Activated naive CD4-positive, alpha-beta T cell treated with anti-CD3 and anti-CD28 coated beads, Interleukin-2, amount 50 U/mL, for 24 hours (primary cell): ENCODE results near the gene GCNT2.
"Not testable (repeated sequence)": the region's sequence is repeated elsewhere in the genome, so short reads cannot be mapped to it uniquely, and the experiment has no call there.

Experiments
- H3K27ac Mint-ChIP-seq: one replicate; pipeline ENCODE4 v1.8.0; 2021; ENCODE audit warnings: mild to moderate bottlenecking, mixed read lengths
- H3K27me3 Mint-ChIP-seq: one replicate; pipeline ENCODE4 v1.8.0; 2021; ENCODE audit warnings: mixed read lengths
- H3K36me3 Mint-ChIP-seq: one replicate; pipeline ENCODE4 v1.8.0; 2021; ENCODE audit warnings: mixed read lengths
- H3K4me1 Mint-ChIP-seq: one replicate; pipeline ENCODE4 v1.8.0; 2021; ENCODE audit warnings: mixed read lengths
- H3K4me3 Mint-ChIP-seq: one replicate; pipeline ENCODE4 v1.8.0; 2021; ENCODE audit warnings: mild to moderate bottlenecking, mixed read lengths
- H3K9me3 Mint-ChIP-seq: one replicate; pipeline ENCODE4 v1.8.0; 2021; ENCODE audit warnings: mixed read lengths

Gene GCNT2

DNA sequence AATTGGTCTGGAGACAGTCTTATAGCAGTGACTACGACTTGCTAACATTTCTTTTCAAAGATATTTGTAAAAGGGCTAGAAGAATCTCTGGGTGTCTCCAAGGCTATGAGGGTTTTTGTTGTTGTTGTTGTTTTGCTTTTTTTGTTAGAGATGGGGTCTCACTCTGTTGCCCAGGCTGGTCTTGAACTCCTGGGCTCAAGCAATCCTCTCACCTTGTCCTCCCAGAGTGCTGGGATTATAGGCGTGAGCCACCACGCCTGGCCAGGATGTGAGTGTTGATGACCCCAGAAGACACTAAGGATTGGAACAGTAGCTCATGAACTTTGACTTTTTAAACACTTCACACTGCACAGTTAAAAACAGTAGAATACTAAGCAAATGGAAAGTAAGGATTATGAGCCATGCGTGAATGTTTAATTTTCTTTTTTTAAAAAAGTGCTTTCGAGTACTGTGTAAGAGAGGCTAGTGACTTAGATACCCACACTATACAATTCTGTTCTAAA lies 76.4 kb downstream of the GCNT2 start:
- no peak overlapping the region for H3K4me3 Mint-ChIP-seq
- no peak overlapping the region for H3K27ac Mint-ChIP-seq
- no peaks in the 10 kb centered on the region for H3K27me3 Mint-ChIP-seq
- H3K36me3 Mint-ChIP-seq = peaks cover 2% of the 10 kb centered on the region
- H3K9me3 Mint-ChIP-seq = no peaks in the 10 kb centered on the region
- no peaks in the 10 kb centered on the region for H3K4me1 Mint-ChIP-seq

DNA sequence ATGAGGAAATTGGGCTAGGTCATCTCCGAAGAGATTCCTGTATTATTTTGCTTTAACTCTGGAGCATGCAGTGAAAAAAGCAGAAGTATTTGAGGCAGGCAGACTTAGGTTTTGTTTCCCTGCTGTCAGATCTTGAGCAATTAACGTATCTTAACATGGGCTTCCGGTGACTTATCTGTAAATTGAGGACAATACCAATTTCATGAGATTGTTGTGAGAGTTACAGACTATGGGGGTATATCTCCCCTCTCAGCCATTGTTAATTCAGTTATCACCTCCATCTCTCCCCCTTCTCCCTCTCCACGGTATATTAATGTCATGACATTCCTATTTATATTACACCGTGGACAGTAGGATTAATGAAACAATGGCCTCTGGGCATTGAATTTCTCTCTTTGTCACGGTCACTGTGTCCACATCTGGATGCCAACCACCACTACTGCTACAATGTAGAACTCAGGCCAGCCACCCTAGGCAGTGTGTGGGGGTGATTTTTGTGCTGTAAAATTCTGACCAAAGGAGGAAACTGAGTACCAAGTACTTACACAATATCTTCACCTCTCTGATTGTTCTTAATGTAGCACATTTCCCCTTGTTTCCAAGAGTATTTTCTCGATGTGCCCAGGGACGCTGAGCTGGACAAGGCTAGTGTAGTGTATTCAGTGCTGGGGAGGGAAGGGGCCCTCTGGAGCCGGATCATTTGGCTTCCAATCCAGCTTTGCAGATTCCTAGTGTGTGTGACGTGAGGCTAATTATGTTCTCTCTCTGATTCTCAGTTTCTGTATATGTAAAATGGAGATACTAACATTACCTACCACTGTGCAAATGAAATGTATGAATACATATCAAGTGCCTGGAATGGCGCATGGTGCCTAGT lies 77.2 kb downstream of the GCNT2 start:
- no peak overlapping the region for H3K27ac Mint-ChIP-seq
- no peaks in the 10 kb centered on the region for H3K9me3 Mint-ChIP-seq
- peaks cover 2% of the 10 kb centered on the region for H3K36me3 Mint-ChIP-seq
- H3K27me3 Mint-ChIP-seq = no peaks in the 10 kb centered on the region
- no peak overlapping the region for H3K4me3 Mint-ChIP-seq
- no peaks in the 10 kb centered on the region for H3K4me1 Mint-ChIP-seq

DNA sequence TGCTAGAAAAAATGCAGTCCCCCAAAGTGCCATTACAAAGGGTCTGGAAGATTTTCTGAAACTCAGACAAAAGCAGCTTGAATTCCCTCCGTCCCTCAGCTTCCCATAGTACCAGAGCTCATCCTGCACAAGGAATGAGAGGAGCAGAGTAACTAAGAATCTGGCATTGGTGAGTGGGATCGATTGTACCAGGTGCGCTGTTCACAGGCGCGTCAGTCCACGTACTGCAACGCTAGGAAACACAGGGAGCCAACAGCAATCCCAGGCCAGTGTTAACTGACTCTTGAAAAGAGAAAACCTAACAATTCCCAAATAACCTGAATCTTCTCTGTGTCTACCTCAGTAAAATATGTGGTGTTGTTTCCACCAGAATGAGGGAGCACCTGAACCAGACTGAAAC lies 77.9 kb downstream of the GCNT2 start:
- Mint-ChIP-seq H3K27me3 (no peaks in the 10 kb centered on the region), H3K4me3 (no peak overlapping the region), H3K36me3 (peaks cover 2% of the 10 kb centered on the region), H3K27ac (no peak overlapping the region), H3K9me3 (no peaks in the 10 kb centered on the region), H3K4me1 (no peaks in the 10 kb centered on the region)

DNA sequence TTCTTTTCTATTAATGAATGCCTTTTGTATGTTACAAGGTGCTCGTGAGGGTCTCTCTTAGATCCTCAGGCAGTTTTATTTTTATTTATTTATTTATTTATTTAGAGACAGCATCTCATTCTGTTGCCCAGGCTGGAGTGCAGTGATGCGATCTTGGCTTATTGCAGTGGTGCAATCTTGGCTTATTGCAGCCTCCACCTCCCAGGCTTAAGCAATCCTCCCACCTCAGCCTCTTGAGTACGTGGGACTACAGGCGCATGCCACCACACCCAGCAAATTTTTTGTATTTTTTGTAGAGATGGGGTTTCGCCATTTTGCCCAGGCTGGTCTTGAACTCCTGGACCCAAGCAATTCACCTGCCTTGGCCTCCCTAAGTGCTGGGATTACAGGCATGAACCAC lies 79.5 kb downstream of the GCNT2 start:
- H3K27me3 Mint-ChIP-seq, H3K4me3 Mint-ChIP-seq, H3K4me1 Mint-ChIP-seq, H3K36me3 Mint-ChIP-seq, H3K9me3 Mint-ChIP-seq, H3K27ac Mint-ChIP-seq: not testable (repeated sequence)

DNA sequence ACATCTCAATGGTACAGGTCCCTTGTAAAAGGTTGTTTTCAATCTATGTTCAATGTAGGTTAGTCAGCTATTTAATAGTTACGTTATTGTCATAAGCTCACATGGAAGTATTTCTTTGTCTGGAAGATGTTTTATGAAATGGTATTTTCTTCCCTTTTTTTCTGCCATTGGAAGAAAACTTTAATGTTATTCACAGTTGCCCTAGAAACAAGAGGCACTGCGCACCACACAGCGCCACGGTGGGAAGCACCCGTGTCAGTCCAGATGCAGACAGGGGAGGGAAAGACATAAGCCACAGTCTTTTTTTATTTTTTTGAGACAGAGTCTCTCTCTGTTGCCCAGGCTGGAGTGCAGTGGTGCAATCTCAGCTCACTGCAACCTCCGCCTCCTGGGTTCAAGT lies 82.1 kb downstream of the GCNT2 start:
- Mint-ChIP-seq H3K4me3 (no peak overlapping the region), H3K4me1 (no peaks in the 10 kb centered on the region), H3K27ac (no peak overlapping the region)

DNA sequence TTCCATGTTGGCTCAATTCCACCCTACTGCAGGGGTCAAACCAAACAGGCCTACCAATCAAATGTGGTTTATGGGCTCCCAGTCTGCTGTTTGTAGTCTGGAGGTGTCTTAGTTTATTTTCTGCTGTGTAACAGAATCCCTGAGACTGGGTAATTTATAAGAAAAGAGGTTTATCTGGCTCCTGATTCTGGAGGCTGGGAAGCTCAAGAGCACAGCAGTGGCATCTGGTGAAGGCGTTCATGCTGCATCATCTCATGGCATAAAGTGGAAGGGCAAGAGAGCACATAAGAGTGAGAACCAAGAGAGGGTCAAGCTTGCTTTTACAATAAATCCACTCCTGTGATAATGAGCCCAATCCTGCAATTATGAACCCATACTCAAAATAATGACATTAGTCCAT lies 87.9 kb downstream of the GCNT2 start:
- H3K4me3 Mint-ChIP-seq = no peak overlapping the region
- H3K9me3 Mint-ChIP-seq = peaks cover 4% of the 10 kb centered on the region
- no peak overlapping the region for H3K27ac Mint-ChIP-seq
- H3K27me3 Mint-ChIP-seq = no peaks in the 10 kb centered on the region
- peaks cover 7% of the 10 kb centered on the region for H3K36me3 Mint-ChIP-seq
- no peaks in the 10 kb centered on the region for H3K4me1 Mint-ChIP-seq

More for the DNA sequence above, 82.1 kb downstream of the GCNT2 start:
- H3K27me3 Mint-ChIP-seq = no peaks in the 10 kb centered on the region
- no peaks in the 10 kb centered on the region for H3K9me3 Mint-ChIP-seq
- H3K36me3 Mint-ChIP-seq = no peaks in the 10 kb centered on the region

DNA sequence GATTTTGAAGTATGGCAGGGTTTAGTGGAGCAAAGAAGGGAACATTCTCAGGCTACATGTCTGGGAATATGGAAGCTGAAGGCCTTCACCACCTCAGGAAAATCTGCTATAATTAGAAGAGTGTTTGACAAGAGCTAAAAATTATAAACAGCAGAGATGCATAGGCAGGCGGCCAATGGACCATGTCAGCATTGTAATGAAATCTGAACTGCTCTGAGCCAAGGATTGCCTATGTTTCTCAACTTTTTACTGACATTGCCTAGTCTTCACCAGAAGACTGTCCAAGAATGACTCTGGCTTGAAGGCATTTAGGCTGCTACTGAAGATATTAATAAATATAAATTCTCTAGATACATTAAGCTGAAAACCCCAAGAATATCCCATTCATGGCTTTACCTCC lies 89.1 kb downstream of the GCNT2 start:
- H3K4me3 Mint-ChIP-seq = no peak overlapping the region
- H3K4me1 Mint-ChIP-seq = no peaks in the 10 kb centered on the region
- H3K27me3 Mint-ChIP-seq = no peaks in the 10 kb centered on the region
- no peak overlapping the region for H3K27ac Mint-ChIP-seq
- H3K9me3 Mint-ChIP-seq = peaks cover 4% of the 10 kb centered on the region
- peaks cover 10% of the 10 kb centered on the region for H3K36me3 Mint-ChIP-seq

DNA sequence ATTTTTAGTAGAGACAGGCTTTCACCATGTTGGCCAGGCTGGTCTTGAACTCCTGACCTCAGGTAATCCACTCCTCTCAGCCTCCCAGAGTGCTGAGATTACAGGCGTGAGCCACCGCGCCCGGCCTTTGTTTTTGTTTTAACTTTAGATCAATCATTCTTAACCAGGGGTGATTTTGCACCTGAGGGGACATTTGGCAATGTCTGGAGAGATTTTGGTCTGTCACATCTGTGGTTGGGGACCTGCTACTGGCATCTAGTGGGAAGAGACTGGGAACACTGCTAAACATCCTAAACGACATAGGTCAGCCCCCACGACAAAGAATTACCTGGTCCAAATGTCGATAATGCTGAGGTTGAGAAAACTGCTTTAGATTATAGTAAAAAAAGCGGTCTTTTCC lies 91.0 kb downstream of the GCNT2 start:
- peaks cover 4% of the 10 kb centered on the region for H3K9me3 Mint-ChIP-seq
- H3K4me1 Mint-ChIP-seq = no peaks in the 10 kb centered on the region
- no peaks in the 10 kb centered on the region for H3K27me3 Mint-ChIP-seq
- no peak overlapping the region for H3K4me3 Mint-ChIP-seq
- peaks cover 10% of the 10 kb centered on the region for H3K36me3 Mint-ChIP-seq
- no peak overlapping the region for H3K27ac Mint-ChIP-seq

DNA sequence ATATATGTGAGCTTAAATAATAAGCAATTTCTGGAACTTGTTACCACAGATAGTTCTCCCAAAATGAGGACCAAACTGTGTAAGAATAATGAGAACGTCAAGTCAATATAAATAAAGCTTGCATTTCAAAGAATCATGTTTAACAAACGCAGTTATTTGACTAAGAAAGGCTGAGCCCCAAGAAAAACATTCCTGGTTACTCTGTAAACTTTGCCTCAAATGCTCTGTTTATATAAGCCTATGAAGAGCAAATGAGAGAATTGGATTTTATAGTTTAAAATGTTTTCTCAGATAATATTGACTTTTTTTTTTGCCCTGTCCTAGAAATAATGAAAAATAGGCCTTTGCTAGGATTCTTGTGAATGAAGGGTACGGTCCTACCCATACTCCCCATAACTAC lies 91.9 kb downstream of the GCNT2 start:
- H3K27ac Mint-ChIP-seq = no peak overlapping the region
- H3K27me3 Mint-ChIP-seq = no peaks in the 10 kb centered on the region
- H3K36me3 Mint-ChIP-seq = peaks cover 10% of the 10 kb centered on the region
- H3K9me3 Mint-ChIP-seq = peaks cover 4% of the 10 kb centered on the region
- H3K4me3 Mint-ChIP-seq = no peak overlapping the region
- no peaks in the 10 kb centered on the region for H3K4me1 Mint-ChIP-seq

DNA sequence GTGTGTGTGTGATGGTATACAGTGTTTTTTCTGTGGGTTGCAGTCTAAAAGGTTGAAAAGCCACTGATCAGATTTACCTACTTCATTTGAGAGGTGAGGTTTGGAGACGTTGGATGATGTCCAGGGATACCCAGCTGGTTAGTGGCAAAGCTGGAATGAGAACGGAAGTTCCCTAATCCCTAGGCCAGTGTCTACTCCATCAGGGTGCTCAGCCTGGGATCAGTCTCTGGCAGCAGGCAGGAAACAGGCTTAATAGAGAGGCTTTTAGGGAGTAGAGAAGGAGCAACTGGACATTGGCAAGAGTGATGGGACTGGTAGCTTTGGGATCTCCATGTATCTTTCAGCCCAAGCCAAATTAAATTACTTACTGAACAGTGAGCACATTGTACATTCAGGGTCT lies 92.6 kb downstream of the GCNT2 start:
- Mint-ChIP-seq H3K4me3 (no peak overlapping the region), H3K9me3 (peaks cover 4% of the 10 kb centered on the region), H3K27me3 (no peaks in the 10 kb centered on the region), H3K27ac (no peak overlapping the region), H3K4me1 (no peaks in the 10 kb centered on the region), H3K36me3 (peaks cover 5% of the 10 kb centered on the region)

DNA sequence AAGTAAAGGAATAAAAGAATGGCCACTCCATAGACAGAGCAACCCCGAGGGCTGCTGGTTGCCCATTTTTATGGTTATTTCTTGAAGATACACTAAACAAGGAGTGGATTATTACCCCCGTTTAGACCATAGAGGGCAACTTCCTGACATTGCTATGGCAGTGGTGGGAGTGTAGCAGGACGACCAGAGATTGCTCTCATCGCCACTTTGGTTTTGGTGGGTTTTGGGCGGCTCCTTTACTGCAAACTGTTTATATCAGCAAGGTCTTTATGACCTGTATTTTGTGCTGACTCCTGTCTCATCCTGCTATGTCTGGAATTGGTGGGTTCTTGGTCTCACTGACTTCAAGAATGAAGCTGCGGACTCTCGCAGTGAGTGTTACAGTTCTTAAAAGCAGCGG lies 94.5 kb downstream of the GCNT2 start:
- no peak overlapping the region for H3K27ac Mint-ChIP-seq
- H3K36me3 Mint-ChIP-seq = peaks cover 3% of the 10 kb centered on the region
- no peaks in the 10 kb centered on the region for H3K4me1 Mint-ChIP-seq
- no peaks in the 10 kb centered on the region for H3K27me3 Mint-ChIP-seq
- H3K9me3 Mint-ChIP-seq = no peaks in the 10 kb centered on the region
- no peak overlapping the region for H3K4me3 Mint-ChIP-seq

DNA sequence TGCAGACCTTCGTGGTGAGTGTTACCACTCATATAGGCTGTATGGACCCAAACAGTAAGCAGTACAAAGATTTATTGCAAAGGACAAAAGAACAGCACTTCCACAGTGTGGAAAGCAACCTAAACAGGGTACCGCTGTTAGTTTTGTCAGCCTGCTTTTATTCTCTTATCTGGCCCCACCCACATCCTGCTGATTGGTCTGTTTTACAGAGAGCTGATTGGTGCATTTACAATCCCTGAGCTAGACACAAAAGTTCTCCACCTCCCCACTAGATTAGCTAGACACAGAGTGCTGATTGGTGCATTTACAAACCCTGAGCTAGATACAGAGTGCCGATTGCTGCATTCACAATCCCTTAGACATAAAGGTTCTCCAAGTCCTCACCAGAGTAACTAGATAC lies 95.1 kb downstream of the GCNT2 start:
- not testable (repeated sequence) for H3K27me3 Mint-ChIP-seq, H3K4me3 Mint-ChIP-seq, H3K27ac Mint-ChIP-seq, H3K36me3 Mint-ChIP-seq, H3K9me3 Mint-ChIP-seq, H3K4me1 Mint-ChIP-seq

DNA sequence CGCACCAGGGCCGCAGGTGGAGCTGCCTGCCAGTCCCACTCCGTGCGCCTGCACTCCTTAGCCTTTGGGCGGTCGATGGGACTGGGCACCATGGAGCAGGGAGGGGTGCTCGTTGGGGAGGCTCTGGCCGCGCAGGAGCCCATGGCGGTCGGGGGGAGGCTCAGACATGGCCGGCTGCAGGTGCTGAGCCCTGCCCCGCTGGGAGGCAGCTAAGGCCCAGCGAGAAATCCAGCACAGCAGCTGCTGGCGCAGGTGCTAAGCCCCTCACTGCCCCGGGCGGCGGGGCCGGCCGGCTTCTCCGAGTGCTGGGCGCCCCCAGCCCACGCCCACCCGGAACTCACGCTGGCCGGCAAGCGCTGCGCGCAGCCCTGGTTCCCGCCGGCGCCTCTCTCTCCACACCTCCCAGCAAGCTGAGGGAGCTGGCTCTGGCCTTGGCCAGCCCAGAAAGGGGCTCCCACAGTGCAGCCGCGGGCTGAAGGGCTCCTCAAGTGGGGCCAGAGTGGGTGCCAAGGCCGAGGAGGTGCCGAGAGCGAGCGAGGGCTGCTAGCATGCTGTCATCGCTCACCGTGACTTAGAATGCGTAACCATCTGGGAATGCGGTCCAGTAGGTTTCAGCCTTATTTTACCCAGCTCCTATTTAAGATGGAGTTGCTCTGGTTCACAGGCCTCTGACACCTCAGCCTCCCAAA lies 96.0 kb downstream of the GCNT2 start:
- Mint-ChIP-seq H3K36me3 (peaks cover 10% of the 10 kb centered on the region), H3K27me3 (no peaks in the 10 kb centered on the region), H3K27ac (no peak overlapping the region), H3K4me1 (no peaks in the 10 kb centered on the region), H3K9me3 (no peaks in the 10 kb centered on the region), H3K4me3 (no peak overlapping the region)

DNA sequence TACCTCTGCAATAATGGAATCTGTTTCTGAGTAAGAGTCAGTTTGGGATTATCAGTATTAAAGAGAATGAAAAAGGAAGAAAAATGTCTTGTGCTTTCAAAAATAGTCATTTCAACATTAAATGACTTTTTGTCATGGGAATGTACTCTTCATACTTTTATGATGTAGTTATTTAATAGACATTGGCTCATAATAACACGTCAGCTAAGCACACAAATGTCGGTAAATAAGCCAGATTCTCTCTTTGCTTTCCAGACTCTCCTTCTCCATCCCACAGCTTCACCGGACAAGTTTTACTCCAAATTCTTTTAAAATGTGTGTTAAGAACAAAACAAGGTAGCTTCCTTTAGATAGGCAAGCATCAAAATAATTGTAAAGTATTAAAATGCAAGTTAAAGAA lies 97.3 kb downstream of the GCNT2 start:
- H3K27ac Mint-ChIP-seq = no peak overlapping the region
- H3K4me3 Mint-ChIP-seq = no peak overlapping the region
- H3K4me1 Mint-ChIP-seq = no peaks in the 10 kb centered on the region
- no peaks in the 10 kb centered on the region for H3K27me3 Mint-ChIP-seq
- peaks cover 13% of the 10 kb centered on the region for H3K36me3 Mint-ChIP-seq
- no peaks in the 10 kb centered on the region for H3K9me3 Mint-ChIP-seq

DNA sequence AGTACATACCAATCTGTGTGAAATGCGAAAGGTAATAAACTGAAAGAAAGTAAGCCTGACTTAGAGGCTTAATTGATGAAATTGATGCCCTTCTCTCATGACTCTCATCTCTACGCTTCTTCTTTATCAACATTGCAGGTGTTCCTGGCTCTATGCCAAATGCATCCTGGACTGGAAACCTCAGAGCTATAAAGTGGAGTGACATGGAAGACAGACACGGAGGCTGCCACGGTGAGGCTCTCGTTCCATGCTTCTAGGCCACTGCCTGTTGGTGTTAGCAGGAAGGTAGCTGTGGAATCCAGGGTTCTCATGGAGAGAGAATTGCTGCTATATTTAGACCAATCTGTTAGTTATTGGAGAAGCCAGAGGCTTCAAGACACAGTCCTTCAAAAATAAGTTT lies 100.1 kb downstream of the GCNT2 start:
- H3K36me3 Mint-ChIP-seq = peaks cover 20% of the 10 kb centered on the region
- H3K27ac Mint-ChIP-seq = no peak overlapping the region
- H3K27me3 Mint-ChIP-seq = no peaks in the 10 kb centered on the region
- no peaks in the 10 kb centered on the region for H3K4me1 Mint-ChIP-seq
- no peak overlapping the region for H3K4me3 Mint-ChIP-seq
- no peaks in the 10 kb centered on the region for H3K9me3 Mint-ChIP-seq

DNA sequence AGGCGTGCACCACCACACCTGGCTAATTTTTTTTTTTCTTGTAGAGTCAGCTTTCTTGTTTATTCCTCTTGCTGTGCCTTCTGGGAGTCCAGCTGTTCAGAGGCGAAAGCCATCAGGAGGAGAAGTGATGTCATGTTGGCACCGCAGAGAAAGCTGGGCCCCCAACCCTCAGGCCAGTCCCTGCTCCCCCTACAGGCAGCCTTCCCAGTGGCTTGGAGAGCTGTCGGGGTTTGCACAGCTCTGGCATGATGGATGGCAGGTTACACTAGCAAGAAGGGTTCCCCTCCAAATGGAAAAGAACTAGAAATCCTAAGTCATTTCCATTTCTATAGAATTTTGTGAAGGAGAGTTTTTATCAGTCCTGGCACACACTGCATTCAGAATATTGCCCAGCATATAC lies 100.7 kb downstream of the GCNT2 start:
- Mint-ChIP-seq H3K27me3 (no peaks in the 10 kb centered on the region), H3K4me3 (no peak overlapping the region), H3K4me1 (no peaks in the 10 kb centered on the region), H3K9me3 (no peaks in the 10 kb centered on the region), H3K36me3 (peaks cover 22% of the 10 kb centered on the region), H3K27ac (no peak overlapping the region)
